Activated CD4-positive, alpha-beta T cell treated with anti-CD3 and anti-CD28 coated beads for 36 hours (primary cell): ENCODE results near the gene JMY. TPM values are rescaled to one million over a fixed set of nuclear protein-coding genes. Genes with fewer than 3 reads are reported as not detected.

Experiments used
- ATAC-seq: fragments of 200-7000 bp; cut with Tn5 transposase; one replicate; pipeline ENCODE4 v1.10.0; 2021; ENCODE audit warnings: mild to moderate bottlenecking, moderate library complexity
- CTCF ChIA-PET: fragments of 350-600 bp; sonication (Branson Sonifier 250); formaldehyde crosslinking; loops from one replicate; lab custom pipeline; 2021; ENCODE audit warnings: antibody characterized with exemption; lab: Charles Lee
- POLR2A ChIA-PET: fragments of 350-600 bp; sonication (Branson Sonifier 250); formaldehyde crosslinking; loops from one replicate; lab custom pipeline; 2021; ENCODE audit warnings: antibody characterized with exemption, inconsistent platforms; lab: Charles Lee
- DNase-seq: peaks from one replicate; pipeline ENCODE4 v3.0.0-alpha.2; 2020
- H3K27ac Mint-ChIP-seq: one replicate; pipeline ENCODE4 v1.8.0; 2021; ENCODE audit warnings: mixed read lengths
- H3K27me3 Mint-ChIP-seq: one replicate; pipeline ENCODE4 v1.8.0; 2021; ENCODE audit warnings: mixed read lengths
- H3K36me3 Mint-ChIP-seq: one replicate; pipeline ENCODE4 v1.8.0; 2021; ENCODE audit warnings: low read depth, mixed read lengths
- H3K4me1 Mint-ChIP-seq: one replicate; pipeline ENCODE4 v1.8.0; 2021; ENCODE audit warnings: mixed read lengths
- H3K4me3 Mint-ChIP-seq: one replicate; pipeline ENCODE4 v1.8.0; 2021; ENCODE audit warnings: mild to moderate bottlenecking, moderate library complexity, mixed read lengths
- H3K9me3 Mint-ChIP-seq: one replicate; pipeline ENCODE4 v1.8.0; 2021; ENCODE audit warnings: low read depth, mixed read lengths
- intact Hi-C, 2 experiments: fragments of 100-400 bp; cut with DNase I in 1 of 2; cut with micrococcal nuclease in 1 of 2; formaldehyde crosslinking; loops; one replicate each; pipeline versions ENCODE4 v1.14.2 to v1.15.1; 2022 to 2024; cut with DNase I, micrococcal nuclease
- total RNA-seq, 2 experiments: library from RNA; stranded (reverse); gene quantifications; one replicate each; pipeline ENCODE4 v1.2.3, GENCODE V29; 2021

JMY gene, protein sequence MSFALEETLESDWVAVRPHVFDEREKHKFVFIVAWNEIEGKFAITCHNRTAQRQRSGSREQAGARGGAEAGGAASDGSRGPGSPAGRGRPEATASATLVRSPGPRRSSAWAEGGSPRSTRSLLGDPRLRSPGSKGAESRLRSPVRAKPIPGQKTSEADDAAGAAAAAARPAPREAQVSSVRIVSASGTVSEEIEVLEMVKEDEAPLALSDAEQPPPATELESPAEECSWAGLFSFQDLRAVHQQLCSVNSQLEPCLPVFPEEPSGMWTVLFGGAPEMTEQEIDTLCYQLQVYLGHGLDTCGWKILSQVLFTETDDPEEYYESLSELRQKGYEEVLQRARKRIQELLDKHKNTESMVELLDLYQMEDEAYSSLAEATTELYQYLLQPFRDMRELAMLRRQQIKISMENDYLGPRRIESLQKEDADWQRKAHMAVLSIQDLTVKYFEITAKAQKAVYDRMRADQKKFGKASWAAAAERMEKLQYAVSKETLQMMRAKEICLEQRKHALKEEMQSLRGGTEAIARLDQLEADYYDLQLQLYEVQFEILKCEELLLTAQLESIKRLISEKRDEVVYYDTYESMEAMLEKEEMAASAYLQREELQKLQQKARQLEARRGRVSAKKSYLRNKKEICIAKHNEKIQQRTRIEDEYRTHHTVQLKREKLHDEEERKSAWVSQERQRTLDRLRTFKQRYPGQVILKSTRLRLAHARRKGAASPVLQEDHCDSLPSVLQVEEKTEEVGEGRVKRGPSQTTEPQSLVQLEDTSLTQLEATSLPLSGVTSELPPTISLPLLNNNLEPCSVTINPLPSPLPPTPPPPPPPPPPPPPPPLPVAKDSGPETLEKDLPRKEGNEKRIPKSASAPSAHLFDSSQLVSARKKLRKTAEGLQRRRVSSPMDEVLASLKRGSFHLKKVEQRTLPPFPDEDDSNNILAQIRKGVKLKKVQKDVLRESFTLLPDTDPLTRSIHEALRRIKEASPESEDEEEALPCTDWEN
- total RNA-seq = 1 to 10 TPM; 7.3 to 7.4 TPM

GRCh38 chr5:79235634-79236361, at the start of gene JMY:
Gene JMY, plus strand, starts transcription at chr5:79236131. Its CDS starts 520 bp downstream, at chr5:79236651.
- CTCF ChIA-PET = interaction anchor here (0.7 kb wide), 1 partner anchor 875 kb away, joined by 3 read pairs; the partner anchor contains the start of gene SCAMP1

GRCh38 chr5:79186455-79186854, 49.5 kb upstream of the JMY start:
- H3K27me3 Mint-ChIP-seq = no peaks in the 10 kb centered on the region
- no peak for ATAC-seq
- H3K36me3 Mint-ChIP-seq = no peaks in the 10 kb centered on the region
- CTCF ChIA-PET = interaction anchor here (0.6 kb wide), 1 partner anchor 24 kb away, joined by 3 read pairs; no protein-coding TSS in a partner anchor
- DNase-seq = no peak
- POLR2A ChIA-PET = no interaction called here
- H3K27ac Mint-ChIP-seq = no peak overlapping the region
- H3K9me3 Mint-ChIP-seq = no peaks in the 10 kb centered on the region
- intact Hi-C loops = no loop called here
- H3K4me3 Mint-ChIP-seq = no peak overlapping the region
- no peaks in the 10 kb centered on the region for H3K4me1 Mint-ChIP-seq

More at GRCh38 chr5:79235634-79236361, at the start of gene JMY:
- H3K27ac Mint-ChIP-seq = peak within 1 kb of the TSS; percentile 99
- peak; percentile 78 for ATAC-seq
- peak within 1 kb of the TSS; percentile 97 for H3K4me3 Mint-ChIP-seq
- POLR2A ChIA-PET = no interaction called here
- no peaks in the 10 kb centered on the region for H3K9me3 Mint-ChIP-seq
- peak; percentile 93 for DNase-seq
- intact Hi-C loops = loop anchor here (1.0 to 5.0 kb wide), 14 partner anchors 102 to 1012 kb away; partner anchors contain the start of genes ARSB (in 2 of the 2), AP3B1 (in 1 of the 2), HOMER1 (in 1 of the 2) and MTX3 (in 1 of the 2)
- H3K36me3 Mint-ChIP-seq = peaks cover 9% of the 10 kb centered on the region
- peaks cover 25% of the 10 kb centered on the region for H3K4me1 Mint-ChIP-seq
- H3K27me3 Mint-ChIP-seq = no peaks in the 10 kb centered on the region

DNA sequence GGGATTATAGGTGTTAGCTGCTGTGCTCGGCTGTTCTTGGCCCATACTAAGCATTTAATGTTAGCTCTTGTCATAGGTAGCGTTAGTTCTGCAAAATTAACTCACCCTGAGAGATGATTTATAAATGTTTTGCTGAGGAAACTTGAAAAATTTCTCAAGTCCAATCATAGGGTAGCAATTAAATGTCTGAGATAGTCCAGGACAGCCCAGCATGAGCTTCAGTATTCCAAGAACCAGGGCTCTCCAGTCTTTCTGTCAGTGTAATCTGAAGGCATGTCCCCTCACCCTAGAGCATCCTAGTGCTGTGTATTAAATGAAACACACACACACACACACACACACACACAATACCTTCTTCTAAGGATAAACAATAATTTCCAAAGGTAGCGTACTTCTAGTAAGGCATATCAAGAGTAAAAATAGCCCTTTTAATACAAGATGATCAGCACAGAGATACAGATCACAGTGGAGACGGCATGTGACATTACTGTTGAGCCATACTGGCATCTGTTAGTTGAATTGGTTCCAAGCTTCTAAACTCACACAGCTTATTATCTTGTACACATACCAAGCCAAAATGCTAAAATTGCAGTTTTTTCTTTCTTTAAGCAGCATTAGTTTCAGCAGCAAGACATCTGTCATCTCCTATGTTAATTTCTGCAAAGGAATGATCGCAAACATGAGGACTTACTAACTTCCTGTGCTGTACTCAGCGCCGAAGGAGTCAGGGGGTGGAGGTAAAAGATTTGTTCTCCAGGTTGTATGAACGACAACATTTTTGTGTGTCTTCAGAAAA, 46.3 kb upstream of the JMY start:
- ChIA-PET POLR2A (no interaction called here), CTCF (interaction anchor here (0.5 kb wide), 1 partner anchor 14 kb away, joined by 3 read pairs; no protein-coding TSS in a partner anchor)
- no peak overlapping the region for H3K27ac Mint-ChIP-seq
- no peaks in the 10 kb centered on the region for H3K27me3 Mint-ChIP-seq
- H3K36me3 Mint-ChIP-seq = no peaks in the 10 kb centered on the region
- peaks cover 4% of the 10 kb centered on the region for H3K4me1 Mint-ChIP-seq
- DNase-seq (no peak), ATAC-seq (no peak)
- intact Hi-C loops = no loop called here
- H3K4me3 Mint-ChIP-seq = no peak overlapping the region
- H3K9me3 Mint-ChIP-seq = no peaks in the 10 kb centered on the region

- ChIA-PET CTCF (no interaction called here), POLR2A (no interaction called here)
- H3K36me3 Mint-ChIP-seq = no peaks in the 10 kb centered on the region
- intact Hi-C loops = no loop called here
- H3K4me3 Mint-ChIP-seq = no peak overlapping the region
- no peak overlapping the region for H3K27ac Mint-ChIP-seq
- H3K27me3 Mint-ChIP-seq = no peaks in the 10 kb centered on the region
- DNase-seq (no peak), ATAC-seq (no peak)
- H3K9me3 Mint-ChIP-seq = no peaks in the 10 kb centered on the region
- peaks cover 4% of the 10 kb centered on the region for H3K4me1 Mint-ChIP-seq
These were observed 45.7 kb upstream of the JMY start for GRCh38 chr5:79190235-79190529.

DNA sequence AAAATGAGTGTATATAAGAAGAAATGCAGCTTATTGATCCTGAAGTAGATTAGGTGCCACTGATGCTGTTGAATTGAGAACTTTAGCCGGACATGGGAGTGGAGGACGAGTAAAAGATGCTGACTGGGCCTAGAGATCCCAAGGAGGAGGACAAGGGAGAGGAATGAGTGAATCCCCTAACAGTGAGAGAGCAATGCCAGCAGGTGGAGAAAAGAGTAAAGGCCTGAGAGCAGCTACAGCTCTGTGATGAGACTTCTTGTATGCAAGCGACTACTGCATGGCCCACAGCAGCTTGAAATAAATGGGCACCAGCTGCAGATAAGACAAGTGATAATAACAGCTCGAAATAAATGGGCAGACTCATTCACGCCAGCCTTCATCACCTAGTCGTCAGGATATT, 44.5 kb upstream of the JMY start:
- no peak overlapping the region for H3K4me3 Mint-ChIP-seq
- intact Hi-C loops = no loop called here
- H3K4me1 Mint-ChIP-seq = peaks cover 4% of the 10 kb centered on the region
- no peaks in the 10 kb centered on the region for H3K36me3 Mint-ChIP-seq
- H3K27ac Mint-ChIP-seq = no peak overlapping the region
- H3K27me3 Mint-ChIP-seq = no peaks in the 10 kb centered on the region
- no peak for DNase-seq
- ATAC-seq = no peak
- H3K9me3 Mint-ChIP-seq = no peaks in the 10 kb centered on the region
- POLR2A ChIA-PET = interaction anchor here (0.7 kb wide), 1 partner anchor 114 kb away, joined by 4 read pairs; no protein-coding TSS in a partner anchor
- CTCF ChIA-PET = no interaction called here

DNA sequence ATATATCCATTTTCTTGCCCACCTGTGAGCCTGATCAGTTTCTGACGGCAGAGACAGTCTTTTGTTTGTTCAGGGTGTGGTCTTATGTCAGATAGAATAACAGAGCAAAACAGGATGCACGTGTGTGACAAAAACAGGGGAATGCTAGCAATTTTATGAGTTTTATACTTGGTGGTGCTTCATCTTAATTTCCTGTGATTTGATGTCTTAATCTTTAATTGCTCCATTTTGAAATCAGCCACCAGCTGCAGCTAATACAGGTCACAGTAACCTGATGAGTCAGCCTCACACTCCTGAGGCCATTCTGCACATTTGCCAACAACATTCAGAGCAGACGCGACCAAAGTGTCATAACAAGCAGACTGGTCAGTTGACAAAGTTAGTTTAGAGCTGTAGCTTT, 42.3 kb upstream of the JMY start:
- Mint-ChIP-seq H3K9me3 (no peaks in the 10 kb centered on the region), H3K27me3 (no peaks in the 10 kb centered on the region), H3K4me3 (no peak overlapping the region), H3K4me1 (peaks cover 4% of the 10 kb centered on the region), H3K27ac (no peak overlapping the region), H3K36me3 (no peaks in the 10 kb centered on the region)
- CTCF ChIA-PET = no interaction called here
- POLR2A ChIA-PET = no interaction called here
- no peak for ATAC-seq
- DNase-seq = no peak
- intact Hi-C loops = no loop called here

DNA sequence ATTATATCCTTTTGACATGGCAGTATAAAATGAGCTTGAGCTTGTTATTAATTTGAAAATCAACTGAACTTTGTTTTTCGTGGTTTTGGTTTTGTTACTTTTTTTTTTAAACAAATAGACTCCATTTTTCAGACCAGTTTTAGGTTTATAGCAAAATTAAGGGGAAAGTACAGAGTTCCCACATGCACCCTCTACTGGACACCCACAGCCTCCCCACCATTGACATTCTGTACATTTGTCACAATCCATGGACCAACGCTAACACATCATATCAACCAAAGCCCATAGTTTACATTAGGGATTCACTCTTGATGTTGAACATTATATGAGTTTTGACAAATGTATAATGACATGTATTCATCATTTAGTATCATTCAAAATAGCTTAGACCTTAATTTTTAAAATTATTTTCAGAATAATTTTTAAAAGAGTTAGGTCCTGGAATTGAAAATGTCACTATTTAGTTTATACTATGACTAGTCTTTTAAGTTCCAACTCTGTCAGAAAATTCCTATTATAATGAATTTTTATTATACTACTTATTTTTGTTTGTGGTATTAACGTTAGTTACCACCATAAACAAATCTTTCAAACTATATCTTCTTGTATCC, 35.3 kb upstream of the JMY start:
- POLR2A ChIA-PET = no interaction called here
- Mint-ChIP-seq H3K4me3 (no peak overlapping the region), H3K27me3 (no peaks in the 10 kb centered on the region), H3K9me3 (no peaks in the 10 kb centered on the region), H3K36me3 (no peaks in the 10 kb centered on the region), H3K27ac (no peak overlapping the region), H3K4me1 (no peaks in the 10 kb centered on the region)
- CTCF ChIA-PET = interaction anchor here (0.7 to 1.1 kb wide), 4 partner anchors 67 to 687 kb away, joined by 3 to 6 read pairs (median 4); no protein-coding TSS in a partner anchor
- intact Hi-C loops = no loop called here
- peak; percentile 10 for DNase-seq
- ATAC-seq = peak; percentile 36

GRCh38 chr5:79201206-79201605, 34.7 kb upstream of the JMY start:
- H3K4me1 Mint-ChIP-seq = no peaks in the 10 kb centered on the region
- ChIA-PET CTCF (interaction anchor here (1.1 kb wide), 1 partner anchor 108 kb away, joined by 6 read pairs; no protein-coding TSS in a partner anchor), POLR2A (no interaction called here)
- H3K27ac Mint-ChIP-seq = no peak overlapping the region
- H3K4me3 Mint-ChIP-seq = no peak overlapping the region
- no peak for DNase-seq
- intact Hi-C loops = no loop called here
- ATAC-seq = no peak
- no peaks in the 10 kb centered on the region for H3K27me3 Mint-ChIP-seq
- H3K36me3 Mint-ChIP-seq = no peaks in the 10 kb centered on the region
- no peaks in the 10 kb centered on the region for H3K9me3 Mint-ChIP-seq

- ChIA-PET CTCF (no interaction called here), POLR2A (no interaction called here)
- H3K27ac Mint-ChIP-seq = no peak overlapping the region
- intact Hi-C loops = no loop called here
- no peak for ATAC-seq
- no peaks in the 10 kb centered on the region for H3K9me3 Mint-ChIP-seq
- DNase-seq = no peak
- no peaks in the 10 kb centered on the region for H3K36me3 Mint-ChIP-seq
- H3K27me3 Mint-ChIP-seq = no peaks in the 10 kb centered on the region
- H3K4me3 Mint-ChIP-seq = no peak overlapping the region
- H3K4me1 Mint-ChIP-seq = no peaks in the 10 kb centered on the region
These were observed 33.9 kb upstream of the JMY start for GRCh38 chr5:79202076-79202475.

DNA sequence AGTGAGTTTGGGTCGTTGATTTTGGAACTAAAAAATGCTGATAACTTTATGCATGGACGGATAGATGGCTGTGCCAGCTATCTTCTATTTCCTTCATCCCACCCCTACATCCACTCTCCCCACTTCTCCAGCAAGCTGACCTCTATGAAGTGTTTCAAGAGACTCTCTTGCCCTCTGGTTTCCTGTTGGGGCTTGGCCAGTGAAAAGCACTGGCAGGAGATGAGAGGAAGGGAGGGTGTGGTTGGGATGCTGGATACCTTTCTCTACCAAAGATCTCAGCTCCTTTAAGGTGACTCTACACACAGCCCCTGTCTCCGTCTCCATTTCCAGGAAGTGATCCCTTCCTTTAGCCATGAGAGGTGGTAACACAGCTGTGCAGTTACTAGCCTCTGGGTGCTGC, 30.0 kb upstream of the JMY start:
- ChIA-PET CTCF (interaction anchor here (1.5 kb wide), 1 partner anchor 73 kb away, joined by 7 read pairs; no protein-coding TSS in a partner anchor), POLR2A (no interaction called here)
- Mint-ChIP-seq H3K4me3 (no peak overlapping the region), H3K9me3 (no peaks in the 10 kb centered on the region), H3K27ac (no peak overlapping the region), H3K4me1 (no peaks in the 10 kb centered on the region), H3K27me3 (no peaks in the 10 kb centered on the region), H3K36me3 (no peaks in the 10 kb centered on the region)
- ATAC-seq (no peak), DNase-seq (no peak)
- intact Hi-C loops = no loop called here
